NCI-H1694 (cell line): ENCODE measurements around the gene LCOR.
"Not testable (repeated sequence)": the region's sequence is repeated elsewhere in the genome, so short reads cannot be mapped to it uniquely, and the experiment has no call there.

Experiments used
- DNase-seq: peaks from one replicate; lab custom pipeline; 2025; lab: John Stamatoyannopoulos, UW

Gene LCOR

GRCh38 chr10:96831867-96832720 lies at the start of gene LCOR:
Gene LCOR, plus strand, starts transcription at chr10:96832298. Its CDS starts 116,760 bp downstream, at chr10:96949058.
- peak; percentile 39 for DNase-seq

DNA sequence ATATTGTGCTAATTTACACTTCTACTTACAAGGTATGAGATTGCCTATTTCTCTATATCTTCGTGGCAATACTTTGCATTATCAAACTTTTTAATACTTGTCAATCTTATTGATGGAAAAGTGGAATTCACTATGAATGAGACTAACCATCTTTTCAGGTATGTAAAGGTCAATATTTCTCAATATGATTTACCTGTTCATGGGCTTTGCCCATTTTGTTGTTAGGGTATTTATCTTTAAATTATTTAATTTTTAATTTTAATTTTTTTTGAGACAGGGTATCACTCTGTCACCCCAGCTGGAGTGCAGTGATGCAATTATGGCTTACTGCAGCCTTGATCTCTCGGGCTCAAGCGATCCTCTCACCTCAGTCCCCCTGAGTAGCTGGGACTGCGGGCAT lies 47.8 kb upstream of the LCOR start:
- no peak for DNase-seq

DNA sequence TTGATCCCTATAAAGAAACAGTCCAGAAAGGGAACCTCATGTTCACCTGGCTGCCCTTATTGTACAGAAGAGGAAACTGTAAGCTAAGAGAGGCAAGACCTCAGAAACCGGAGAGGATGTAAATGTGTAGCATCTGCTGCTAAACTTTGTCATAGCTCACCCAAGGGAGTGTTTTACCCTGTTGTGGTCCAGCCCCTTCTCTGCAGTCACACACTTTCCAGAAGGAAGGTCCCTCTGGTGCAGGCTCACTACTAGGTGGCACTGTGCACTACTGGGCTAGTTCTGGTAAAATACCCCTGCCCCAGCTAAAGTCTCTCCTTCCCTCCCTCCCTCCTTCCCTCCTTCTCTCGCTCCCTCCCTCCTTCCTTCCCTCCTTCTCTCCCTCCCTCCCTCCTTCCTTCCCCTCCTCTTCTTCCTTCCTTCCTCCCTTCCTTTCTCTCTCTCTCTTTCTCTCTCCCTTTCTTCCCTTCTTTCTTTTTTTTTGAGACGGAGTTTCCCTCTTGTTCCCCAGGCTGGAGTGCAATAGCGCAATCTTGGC lies 42.5 kb upstream of the LCOR start:
- no peak for DNase-seq

- DNase-seq = no peak
Measured at GRCh38 chr10:96791902-96792301, 40.2 kb upstream of the LCOR start.

- DNase-seq = no peak
Measured at GRCh38 chr10:96794836-96795733, 37.0 kb upstream of the LCOR start.

DNA sequence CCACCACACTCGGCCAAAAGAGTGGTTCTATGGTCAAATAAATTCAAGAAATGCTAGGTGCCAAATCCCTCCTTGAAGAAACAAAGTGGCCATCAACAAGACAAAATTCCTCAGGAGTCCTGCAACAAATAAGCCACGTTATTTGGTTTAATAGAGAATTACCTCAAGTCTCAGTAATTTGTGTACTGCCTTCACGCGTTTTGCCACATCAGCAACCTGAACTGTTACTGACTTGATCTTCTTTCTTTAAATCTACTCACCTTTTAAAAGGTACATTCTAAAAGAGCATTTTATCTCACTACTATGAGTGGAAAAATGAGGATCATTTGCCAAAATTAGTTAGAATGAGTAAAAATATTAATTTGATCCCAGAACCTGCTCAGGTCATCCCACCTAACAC lies 34.6 kb upstream of the LCOR start:
- DNase-seq = no peak

GRCh38 chr10:96803288-96803664 lies 28.8 kb upstream of the LCOR start:
- DNase-seq = no peak

- DNase-seq = no peak
Measured at GRCh38 chr10:96814264-96814663, 17.8 kb upstream of the LCOR start.

GRCh38 chr10:96818971-96819370 lies 13.1 kb upstream of the LCOR start:
- DNase-seq = not testable (repeated sequence)

DNA sequence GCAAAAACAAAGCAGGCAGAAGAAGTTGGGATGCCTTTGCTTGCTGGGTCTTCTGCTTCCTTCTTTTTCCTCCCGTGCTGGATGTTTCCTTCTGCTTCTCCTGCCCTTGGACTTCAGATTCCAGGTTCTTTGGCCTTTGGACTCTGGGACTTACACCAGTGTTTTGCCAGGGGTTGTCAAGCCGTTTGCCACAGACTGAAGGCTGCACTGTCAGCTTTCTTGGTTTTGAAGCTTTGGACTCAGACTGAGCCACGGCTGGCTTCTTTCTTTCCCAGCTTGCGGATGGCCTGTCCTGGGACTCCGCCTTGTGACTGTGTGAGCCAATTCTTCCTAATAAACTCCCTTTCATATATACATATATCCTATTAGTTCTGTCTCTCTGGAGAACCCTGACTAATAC lies 11.3 kb upstream of the LCOR start:
- DNase-seq = no peak

GRCh38 chr10:96826438-96826837 lies 5.7 kb upstream of the LCOR start:
- no peak for DNase-seq

GRCh38 chr10:96828609-96829008 lies 3.5 kb upstream of the LCOR start:
- no peak for DNase-seq

DNA sequence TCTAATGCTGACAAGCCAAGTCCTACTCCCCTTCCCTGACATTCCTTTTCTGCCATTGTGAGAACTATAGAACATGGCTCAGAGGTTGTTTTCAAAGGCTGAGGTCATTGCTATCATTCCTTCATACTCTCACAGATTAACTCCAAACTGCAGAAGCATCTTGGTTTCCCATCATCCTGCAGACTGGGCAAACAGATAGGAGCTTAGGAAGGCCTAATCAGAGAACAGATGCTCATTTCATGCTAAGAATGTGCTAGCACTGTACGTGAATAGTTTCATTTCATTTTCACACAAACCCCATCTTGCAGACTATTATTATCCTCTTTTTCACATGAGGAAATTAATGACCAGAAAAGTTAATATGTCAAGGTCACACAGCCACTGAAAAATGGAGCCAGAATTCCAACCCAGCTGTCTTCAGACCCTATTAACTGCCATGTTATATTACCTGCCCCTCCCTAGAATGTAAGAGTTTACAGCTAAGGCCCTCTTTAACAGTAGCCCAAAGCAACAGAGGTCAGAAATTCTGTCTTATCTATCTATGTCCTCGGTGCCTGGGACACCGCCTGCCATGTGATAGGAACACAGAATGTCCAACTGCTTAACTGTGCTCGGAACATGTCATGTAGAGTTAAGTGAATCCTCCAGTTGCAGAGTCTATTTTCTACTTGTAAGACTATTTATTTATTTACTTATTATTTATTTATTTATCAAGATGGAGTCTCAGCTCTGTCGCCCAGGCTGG lies 2.9 kb upstream of the LCOR start:
- no peak for DNase-seq

GRCh38 chr10:96830511-96831199 lies 1.4 kb upstream of the LCOR start:
- peak; percentile 9 for DNase-seq

DNA sequence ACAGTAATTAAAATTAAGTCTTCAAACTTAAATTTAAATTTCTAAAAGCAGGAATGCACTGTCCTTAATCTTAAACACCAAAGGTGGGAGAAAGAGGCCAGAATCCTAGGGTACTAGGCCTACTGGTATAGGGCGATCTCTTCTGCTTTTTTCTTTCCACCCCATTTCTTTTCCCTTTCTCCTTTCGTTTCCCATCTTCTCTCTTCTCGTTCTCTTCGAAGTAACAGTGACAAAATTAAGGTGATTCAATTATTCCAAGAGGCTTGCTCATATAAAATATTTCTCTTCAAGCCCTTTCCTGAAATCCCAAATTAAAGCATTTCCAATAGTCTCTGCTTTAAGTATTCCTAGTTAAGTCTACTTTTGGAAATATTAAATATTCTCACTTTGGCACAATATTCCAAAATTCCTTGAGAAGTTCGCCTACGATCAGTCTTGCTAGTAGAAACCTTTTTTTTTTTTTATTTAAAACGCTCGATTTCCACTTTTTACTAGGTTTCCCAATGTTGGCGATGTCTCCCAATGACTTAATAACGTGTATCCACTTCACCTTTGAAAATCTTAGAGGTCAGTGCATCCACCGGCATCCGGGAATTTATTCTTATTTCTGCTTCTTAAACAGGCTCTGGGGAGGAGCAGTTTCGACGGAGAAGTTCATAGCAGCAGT lies 765 bp upstream of the LCOR start:
- DNase-seq = no peak

DNA sequence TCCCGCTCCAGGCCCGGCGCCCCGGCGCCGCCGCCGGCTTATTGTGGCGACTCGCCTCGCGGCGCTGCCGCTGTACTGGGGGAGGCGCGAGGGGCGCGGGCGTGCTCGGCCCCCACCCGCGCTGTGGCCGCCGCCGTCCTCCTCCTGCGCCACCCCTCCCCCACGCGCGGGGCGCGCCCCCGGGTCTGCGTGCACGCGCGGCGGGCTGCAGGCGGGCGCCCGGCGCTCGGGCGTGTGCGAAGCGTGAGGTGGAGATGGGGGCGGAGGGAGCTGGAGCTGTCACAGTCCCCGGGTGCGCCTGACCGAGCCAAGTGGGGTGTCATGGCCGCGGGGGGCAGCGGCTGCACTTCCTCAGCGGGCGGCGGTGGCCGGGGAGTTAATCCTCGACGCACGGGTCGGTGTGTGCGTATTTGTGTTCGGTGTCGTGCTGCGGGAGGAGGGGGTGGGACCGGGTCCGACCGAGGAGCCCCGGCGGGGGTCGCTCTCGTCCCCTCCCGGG lies 672 bp downstream of the LCOR start:
- DNase-seq = peak; percentile 12

- DNase-seq = no peak
Measured at GRCh38 chr10:96833220-96834001, 1.3 kb downstream of the LCOR start.

DNA sequence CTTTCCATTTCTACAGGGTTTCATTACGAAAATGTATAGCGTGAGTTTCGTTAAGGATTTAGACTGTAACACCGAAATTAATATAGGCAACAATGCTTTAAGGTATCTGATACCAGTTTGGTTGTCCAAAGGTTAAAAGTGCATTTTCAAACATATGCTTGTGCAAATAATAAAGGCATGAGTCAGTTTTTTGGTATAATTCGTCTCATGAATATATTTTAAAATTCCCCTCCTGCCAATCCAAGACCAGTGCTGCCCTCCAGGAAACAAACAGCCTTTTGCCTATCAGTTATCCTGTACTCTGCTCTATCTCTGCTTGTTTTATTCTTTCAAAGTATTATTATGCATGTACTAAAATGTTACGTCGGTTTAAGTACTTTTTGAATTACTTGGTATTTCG lies 2.0 kb downstream of the LCOR start:
- no peak for DNase-seq

GRCh38 chr10:96835899-96836298 lies 3.8 kb downstream of the LCOR start:
- no peak for DNase-seq

DNA sequence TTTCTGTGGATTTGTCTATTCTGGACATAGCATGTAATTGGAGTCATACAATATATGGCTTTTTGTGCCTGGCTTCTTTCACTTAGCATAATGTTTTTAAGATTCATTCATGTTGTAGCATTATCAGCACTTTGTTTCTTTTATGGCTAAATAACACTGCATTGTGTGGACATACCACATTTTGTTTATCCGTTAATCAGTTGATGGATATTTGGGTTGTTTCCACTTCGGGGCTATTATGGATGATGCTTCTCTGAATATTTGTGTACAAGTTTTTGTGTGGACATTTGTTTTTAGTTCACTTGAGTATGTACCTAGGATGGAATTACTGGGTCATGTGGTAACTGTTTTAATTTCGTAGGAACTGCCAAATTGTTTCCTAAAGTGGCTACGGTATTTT lies 6.4 kb downstream of the LCOR start:
- DNase-seq = no peak
